AG08396 (cell line): ENCODE results near the gene SLC9A6.

Experiments
- DNase-seq: peaks from one replicate; pipeline ENCODE4 v3.0.0; 2012; ENCODE audit warnings: low spot score, mixed read lengths

Gene SLC9A6

GRCh38 chrX:135985157-135985972, at the start of gene SLC9A6:
Gene SLC9A6, plus strand, starts transcription at chrX:135985435. Its CDS starts 224 bp downstream, at chrX:135985659.
- DNase-seq = peak; percentile 77

- DNase-seq = no peak
Observed at GRCh38 chrX:135944486-135944885, 40.7 kb upstream of the SLC9A6 start.

- no peak for DNase-seq
Observed at GRCh38 chrX:135951291-135951690, 33.9 kb upstream of the SLC9A6 start.

- peak; percentile 23 for DNase-seq
Observed at GRCh38 chrX:135973025-135973547, 12.1 kb upstream of the SLC9A6 start.

GRCh38 chrX:135973548-135974278, 11.5 kb upstream of the SLC9A6 start, which contains the start of gene MMGT1:
Gene MMGT1, minus strand, starts transcription at chrX:135973988. Its CDS starts 313 bp downstream, at chrX:135973675.
- DNase-seq = peak; percentile 93

GRCh38 chrX:135974279-135974856, 10.9 kb upstream of the SLC9A6 start:
- no peak for DNase-seq

GRCh38 chrX:135975421-135975820, 9.8 kb upstream of the SLC9A6 start:
- DNase-seq = no peak

- peak; percentile 39 for DNase-seq
Observed at GRCh38 chrX:135977611-135978010, 7.6 kb upstream of the SLC9A6 start.

- DNase-seq = no peak
Observed at GRCh38 chrX:135981010-135981409, 4.2 kb upstream of the SLC9A6 start.

GRCh38 chrX:135981668-135982067, 3.6 kb upstream of the SLC9A6 start:
- no peak for DNase-seq

- DNase-seq = no peak
Observed at GRCh38 chrX:135982860-135983259, 2.4 kb upstream of the SLC9A6 start.

- DNase-seq = no peak
Observed at GRCh38 chrX:135984256-135984655, 979 bp upstream of the SLC9A6 start.

- DNase-seq = no peak
Observed at GRCh38 chrX:135984791-135985156, 461 bp upstream of the SLC9A6 start.

GRCh38 chrX:135985973-135986310, 707 bp downstream of the SLC9A6 start:
- no peak for DNase-seq

- no peak for DNase-seq
Observed at GRCh38 chrX:135988245-135988644, 3.0 kb downstream of the SLC9A6 start.

- DNase-seq = no peak
Observed at GRCh38 chrX:136015016-136015415, 29.8 kb downstream of the SLC9A6 start.

GRCh38 chrX:136016881-136017280, 31.6 kb downstream of the SLC9A6 start:
- DNase-seq = no peak

GRCh38 chrX:136019226-136019625, 34.0 kb downstream of the SLC9A6 start:
- DNase-seq = no peak

GRCh38 chrX:136021160-136021559, 35.9 kb downstream of the SLC9A6 start:
- DNase-seq = no peak

GRCh38 chrX:136021903-136022302, 36.7 kb downstream of the SLC9A6 start:
- no peak for DNase-seq

GRCh38 chrX:136025091-136025490, 39.9 kb downstream of the SLC9A6 start:
- DNase-seq = no peak

GRCh38 chrX:136028383-136028984, 43.2 kb downstream of the SLC9A6 start:
- peak; percentile 33 for DNase-seq
